ENCODE results near the gene DHCR24. TPM values are rescaled to one million over a fixed set of nuclear protein-coding genes. Genes with fewer than 3 reads are reported as not detected.
A peak's percentile ranks its signal among the peaks of the same experiment; 100 is the strongest.

Gene DHCR24
- polyA plus RNA-seq, 1 donor (not counting 4 experiments of a cell fraction or from before 2014, with no cell fraction given), result 363 TPM

- Histone ChIP-seq H3K4me1 (ENCODE audit: control insufficient read depth, extremely low read depth, insufficient read depth, low read length) (peaks cover 2% of the 10 kb centered on the region), H2AFZ (ENCODE audit: control insufficient read depth, low read length) (no peak overlapping the region), H3K9me3 (ENCODE audit: control insufficient read depth, low read depth, low read length) (no peaks in the 10 kb centered on the region), H3K36me3 (ENCODE audit: control insufficient read depth in 2 of 2, extremely low read depth in 1 of 2, insufficient read depth in 2 of 2, low read length in 2 of 2) (no peaks in the 10 kb centered on the region), H3K27ac (ENCODE audit: control insufficient read depth, insufficient read depth, low read length) (no peak overlapping the region), H3K9me1 (ENCODE audit: control insufficient read depth, extremely low read depth, insufficient read depth, low read length) (no peaks in the 10 kb centered on the region), H3K4me3 (ENCODE audit: control insufficient read depth in 2 of 3, extremely low read depth in 1 of 3, insufficient read depth in 2 of 3, low read depth in 1 of 3, low read length in 3 of 3) (no peak overlapping the region), H3K79me2 (ENCODE audit: control insufficient read depth, insufficient read depth, low read length) (no peaks in the 10 kb centered on the region), H4K20me1 (ENCODE audit: control insufficient read depth, extremely low read depth, insufficient read depth, low read length) (no peaks in the 10 kb centered on the region), H3K9ac (ENCODE audit: control insufficient read depth, extremely low read depth, insufficient read depth, low read length) (no peak overlapping the region), H3K27me3 (ENCODE audit: control insufficient read depth, extremely low read depth, insufficient read depth, low read length) (no peaks in the 10 kb centered on the region), H3K4me2 (ENCODE audit: control insufficient read depth, extremely low read depth, insufficient read depth, low read depth, low read length) (no peak overlapping the region)
- no peak for TF ChIP-seq CTCF (optimal IDR thresholded peaks at IDR 0.05 in 1 of 3, IDR thresholded peaks at IDR 0.05 in 1 of 3, conservative IDR thresholded peaks at IDR 0.05 in 1 of 3; ENCODE audit: extremely low read depth in 1 of 3, insufficient read depth in 2 of 3, low read length in 3 of 3)
- TF ChIP-seq EZH2 (IDR thresholded peaks at IDR 0.05; ENCODE audit: low read length), result no peak
- dilution Hi-C loops (cut with MboI; ENCODE audit: extremely low pct_ligation_motif_present, low sequenced_read_pairs), result no loop called here
- DNase-seq (ENCODE audit: low read depth, low spot score) (no peak), FAIRE-seq (no peak)
Observed at GRCh38 chr1:54809496-54810074, 77.4 kb downstream of the DHCR24 start.

GRCh38 chr1:54808443-54809207 is 78.4 kb downstream of the DHCR24 start:
- Histone ChIP-seq H2AFZ (ENCODE audit: control insufficient read depth, low read length) (no peak overlapping the region), H4K20me1 (ENCODE audit: control insufficient read depth, extremely low read depth, insufficient read depth, low read length) (no peaks in the 10 kb centered on the region), H3K4me2 (ENCODE audit: control insufficient read depth, extremely low read depth, insufficient read depth, low read depth, low read length) (no peak overlapping the region), H3K4me1 (ENCODE audit: control insufficient read depth, extremely low read depth, insufficient read depth, low read length) (peaks cover 6% of the 10 kb centered on the region), H3K9me1 (ENCODE audit: control insufficient read depth, extremely low read depth, insufficient read depth, low read length) (no peaks in the 10 kb centered on the region), H3K9ac (ENCODE audit: control insufficient read depth, extremely low read depth, insufficient read depth, low read length) (no peak overlapping the region), H3K36me3 (ENCODE audit: control insufficient read depth in 2 of 2, extremely low read depth in 1 of 2, insufficient read depth in 2 of 2, low read length in 2 of 2) (no peaks in the 10 kb centered on the region), H3K9me3 (ENCODE audit: control insufficient read depth, low read depth, low read length) (no peaks in the 10 kb centered on the region), H3K4me3 (ENCODE audit: control insufficient read depth in 2 of 3, extremely low read depth in 1 of 3, insufficient read depth in 2 of 3, low read depth in 1 of 3, low read length in 3 of 3) (no peak overlapping the region), H3K27me3 (ENCODE audit: control insufficient read depth, extremely low read depth, insufficient read depth, low read length) (no peaks in the 10 kb centered on the region), H3K79me2 (ENCODE audit: control insufficient read depth, insufficient read depth, low read length) (no peaks in the 10 kb centered on the region), H3K27ac (ENCODE audit: control insufficient read depth, insufficient read depth, low read length) (no peak overlapping the region)
- DNase-seq (ENCODE audit: low read depth, low spot score) (no peak), FAIRE-seq (peak; percentile 23)
- TF ChIP-seq EZH2 (IDR thresholded peaks at IDR 0.05; ENCODE audit: low read length) (no peak), CTCF (optimal IDR thresholded peaks at IDR 0.05 in 1 of 3, IDR thresholded peaks at IDR 0.05 in 1 of 3, conservative IDR thresholded peaks at IDR 0.05 in 1 of 3; ENCODE audit: extremely low read depth in 1 of 3, insufficient read depth in 2 of 3, low read length in 3 of 3) (peak in 2 of 3 experiments; percentile 37 to 43)
- dilution Hi-C loops (cut with MboI; ENCODE audit: extremely low pct_ligation_motif_present, low sequenced_read_pairs), result no loop called here

All from keratinocyte (primary cell).